ENCODE results near the gene TIMMDC1. TPM values are rescaled to one million over a fixed set of nuclear protein-coding genes. Genes with fewer than 3 reads are reported as not detected.

Gene TIMMDC1
- total RNA-seq, 1 experiment from 2014 or later, result 121 TPM

DNA sequence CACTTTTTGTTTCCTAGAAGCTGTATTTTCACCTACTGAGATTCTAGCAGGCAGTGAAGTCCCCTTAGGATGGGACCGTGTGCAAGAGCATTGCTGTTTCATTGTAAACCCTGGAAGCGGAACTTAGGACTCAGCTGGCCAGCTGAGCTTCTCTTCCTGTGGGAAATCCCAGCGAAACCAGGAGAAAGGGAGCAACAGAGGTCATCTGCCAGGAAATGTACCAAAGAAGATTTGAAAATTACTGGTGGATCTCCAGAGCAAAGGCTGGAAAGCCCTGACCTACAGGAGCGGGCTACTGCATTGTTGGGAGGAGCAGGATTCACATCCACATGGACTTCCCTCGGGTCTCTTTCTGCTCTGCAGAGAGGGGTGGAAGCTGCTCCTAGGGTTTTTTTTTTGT is 73.3 kb downstream of the TIMMDC1 start:
- ATAC-seq (no peak), DNase-seq (ENCODE audit: low read depth, low spot score) (no peak)
- H3K4me3 ChIP-seq (replicated peaks in 1 of 2; ENCODE audit: low read depth in 1 of 2, low read length in 2 of 2), result no peak overlapping the region
- no peaks in the 10 kb centered on the region for H3K27me3 ChIP-seq (ENCODE audit: insufficient read depth, low read length)
- no peaks in the 10 kb centered on the region for H3K9me3 ChIP-seq (ENCODE audit: control insufficient read depth in 1 of 2, insufficient read depth in 1 of 2, low read depth in 1 of 2, low read length in 2 of 2)
- ChIA-PET POLR2A (interaction anchor here (0.7 kb wide), 1 partner anchor 13 kb away, joined by 3 read pairs; no protein-coding TSS in a partner anchor), RAD21 (ENCODE audit: low non-redundant PET in 1 of 2, low total read pairs in 2 of 2, uncharacterized antibody in 2 of 2, unreplicated experiment in 2 of 2) (no interaction called here), CTCF (no interaction called here)
- no peaks in the 10 kb centered on the region for H3K36me3 ChIP-seq (ENCODE audit: control insufficient read depth in 1 of 2, insufficient read depth in 2 of 2, low read length in 2 of 2)
- no peaks in the 10 kb centered on the region for H3K9me2 ChIP-seq (ENCODE audit: insufficient read depth)
- no peak overlapping the region for H3K9ac ChIP-seq (ENCODE audit: low read length)
- H2AFZ ChIP-seq (ENCODE audit: low read depth, low read length, poor library complexity, severe bottlenecking), result no peak overlapping the region
- H4K20me1 ChIP-seq (ENCODE audit: insufficient read depth), result no peaks in the 10 kb centered on the region
- intact Hi-C loops (cut with micrococcal nuclease), result no loop called here
- H3K27ac ChIP-seq (ENCODE audit: low read depth, low read length), result no peak overlapping the region
- no TSS peak for BruUV-seq (replicated peaks)
- no peaks in the 10 kb centered on the region for H3K4me1 ChIP-seq (ENCODE audit: control insufficient read depth in 1 of 2, insufficient read depth in 2 of 2, low read length in 2 of 2)
- no peaks in the 10 kb centered on the region for H3K79me2 ChIP-seq (ENCODE audit: insufficient read depth, low read length)
- no peak overlapping the region for H3K4me2 ChIP-seq (ENCODE audit: low read length)
- TF ChIP-seq ZFX (IDR thresholded peaks at IDR 0.05), result no peak
- no peak for TF ChIP-seq CEBPB (IDR thresholded peaks at IDR 0.05; ENCODE audit: low read depth)
- no peak for TF ChIP-seq EGR1 (IDR thresholded peaks at IDR 0.05; ENCODE audit: low read depth)
- TF ChIP-seq, protein P1, sequence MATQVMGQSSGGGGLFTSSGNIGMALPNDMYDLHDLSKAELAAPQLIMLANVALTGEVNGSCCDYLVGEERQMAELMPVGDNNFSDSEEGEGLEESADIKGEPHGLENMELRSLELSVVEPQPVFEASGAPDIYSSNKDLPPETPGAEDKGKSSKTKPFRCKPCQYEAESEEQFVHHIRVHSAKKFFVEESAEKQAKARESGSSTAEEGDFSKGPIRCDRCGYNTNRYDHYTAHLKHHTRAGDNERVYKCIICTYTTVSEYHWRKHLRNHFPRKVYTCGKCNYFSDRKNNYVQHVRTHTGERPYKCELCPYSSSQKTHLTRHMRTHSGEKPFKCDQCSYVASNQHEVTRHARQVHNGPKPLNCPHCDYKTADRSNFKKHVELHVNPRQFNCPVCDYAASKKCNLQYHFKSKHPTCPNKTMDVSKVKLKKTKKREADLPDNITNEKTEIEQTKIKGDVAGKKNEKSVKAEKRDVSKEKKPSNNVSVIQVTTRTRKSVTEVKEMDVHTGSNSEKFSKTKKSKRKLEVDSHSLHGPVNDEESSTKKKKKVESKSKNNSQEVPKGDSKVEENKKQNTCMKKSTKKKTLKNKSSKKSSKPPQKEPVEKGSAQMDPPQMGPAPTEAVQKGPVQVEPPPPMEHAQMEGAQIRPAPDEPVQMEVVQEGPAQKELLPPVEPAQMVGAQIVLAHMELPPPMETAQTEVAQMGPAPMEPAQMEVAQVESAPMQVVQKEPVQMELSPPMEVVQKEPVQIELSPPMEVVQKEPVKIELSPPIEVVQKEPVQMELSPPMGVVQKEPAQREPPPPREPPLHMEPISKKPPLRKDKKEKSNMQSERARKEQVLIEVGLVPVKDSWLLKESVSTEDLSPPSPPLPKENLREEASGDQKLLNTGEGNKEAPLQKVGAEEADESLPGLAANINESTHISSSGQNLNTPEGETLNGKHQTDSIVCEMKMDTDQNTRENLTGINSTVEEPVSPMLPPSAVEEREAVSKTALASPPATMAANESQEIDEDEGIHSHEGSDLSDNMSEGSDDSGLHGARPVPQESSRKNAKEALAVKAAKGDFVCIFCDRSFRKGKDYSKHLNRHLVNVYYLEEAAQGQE (IDR thresholded peaks at IDR 0.05; ENCODE audit: low read depth), result no peak
- TF ChIP-seq POLR2AphosphoS5 (IDR thresholded peaks at IDR 0.05; ENCODE audit: low read depth, low read length), result no peak
- no peak for TF ChIP-seq POLR2A (IDR thresholded peaks at IDR 0.05; ENCODE audit: borderline replicate concordance, extremely low read depth, insufficient read depth, insufficient read length)
- TF ChIP-seq, protein P2, sequence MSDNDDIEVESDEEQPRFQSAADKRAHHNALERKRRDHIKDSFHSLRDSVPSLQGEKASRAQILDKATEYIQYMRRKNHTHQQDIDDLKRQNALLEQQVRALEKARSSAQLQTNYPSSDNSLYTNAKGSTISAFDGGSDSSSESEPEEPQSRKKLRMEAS (IDR thresholded peaks at IDR 0.05), result no peak
- no peak for TF ChIP-seq RAD21 (IDR thresholded peaks at IDR 0.05; ENCODE audit: low read depth)
- no peak for TF ChIP-seq JUND (IDR thresholded peaks at IDR 0.05)
- TF ChIP-seq, protein P3, sequence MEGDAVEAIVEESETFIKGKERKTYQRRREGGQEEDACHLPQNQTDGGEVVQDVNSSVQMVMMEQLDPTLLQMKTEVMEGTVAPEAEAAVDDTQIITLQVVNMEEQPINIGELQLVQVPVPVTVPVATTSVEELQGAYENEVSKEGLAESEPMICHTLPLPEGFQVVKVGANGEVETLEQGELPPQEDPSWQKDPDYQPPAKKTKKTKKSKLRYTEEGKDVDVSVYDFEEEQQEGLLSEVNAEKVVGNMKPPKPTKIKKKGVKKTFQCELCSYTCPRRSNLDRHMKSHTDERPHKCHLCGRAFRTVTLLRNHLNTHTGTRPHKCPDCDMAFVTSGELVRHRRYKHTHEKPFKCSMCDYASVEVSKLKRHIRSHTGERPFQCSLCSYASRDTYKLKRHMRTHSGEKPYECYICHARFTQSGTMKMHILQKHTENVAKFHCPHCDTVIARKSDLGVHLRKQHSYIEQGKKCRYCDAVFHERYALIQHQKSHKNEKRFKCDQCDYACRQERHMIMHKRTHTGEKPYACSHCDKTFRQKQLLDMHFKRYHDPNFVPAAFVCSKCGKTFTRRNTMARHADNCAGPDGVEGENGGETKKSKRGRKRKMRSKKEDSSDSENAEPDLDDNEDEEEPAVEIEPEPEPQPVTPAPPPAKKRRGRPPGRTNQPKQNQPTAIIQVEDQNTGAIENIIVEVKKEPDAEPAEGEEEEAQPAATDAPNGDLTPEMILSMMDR (IDR thresholded peaks at IDR 0.05 in 2 of 3, conservative IDR thresholded peaks at IDR 0.05 in 1 of 3; ENCODE audit: borderline replicate concordance in 1 of 3, insufficient read depth in 1 of 3, low read depth in 2 of 3, low read length in 2 of 3), result no peak
- no peak for TF ChIP-seq CBX3 (IDR thresholded peaks at IDR 0.05; ENCODE audit: low read depth)
- TF ChIP-seq SP1 (IDR thresholded peaks at IDR 0.05; ENCODE audit: low read depth), result no peak
- TF ChIP-seq SRF (IDR thresholded peaks at IDR 0.05; ENCODE audit: low read depth), result no peak
- TF ChIP-seq ZNF274 (IDR thresholded peaks at IDR 0.05; ENCODE audit: low read depth, low read length), result no peak
- no peak for TF ChIP-seq SIN3A (IDR thresholded peaks at IDR 0.05; ENCODE audit: low read depth)
- TF ChIP-seq TCF7L2 (IDR thresholded peaks at IDR 0.05; ENCODE audit: borderline replicate concordance, extremely low read depth, insufficient read depth, insufficient read length), result no peak
- TF ChIP-seq, protein P4, sequence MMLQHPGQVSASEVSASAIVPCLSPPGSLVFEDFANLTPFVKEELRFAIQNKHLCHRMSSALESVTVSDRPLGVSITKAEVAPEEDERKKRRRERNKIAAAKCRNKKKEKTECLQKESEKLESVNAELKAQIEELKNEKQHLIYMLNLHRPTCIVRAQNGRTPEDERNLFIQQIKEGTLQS (IDR thresholded peaks at IDR 0.05), result no peak
- TF ChIP-seq, protein P5, sequence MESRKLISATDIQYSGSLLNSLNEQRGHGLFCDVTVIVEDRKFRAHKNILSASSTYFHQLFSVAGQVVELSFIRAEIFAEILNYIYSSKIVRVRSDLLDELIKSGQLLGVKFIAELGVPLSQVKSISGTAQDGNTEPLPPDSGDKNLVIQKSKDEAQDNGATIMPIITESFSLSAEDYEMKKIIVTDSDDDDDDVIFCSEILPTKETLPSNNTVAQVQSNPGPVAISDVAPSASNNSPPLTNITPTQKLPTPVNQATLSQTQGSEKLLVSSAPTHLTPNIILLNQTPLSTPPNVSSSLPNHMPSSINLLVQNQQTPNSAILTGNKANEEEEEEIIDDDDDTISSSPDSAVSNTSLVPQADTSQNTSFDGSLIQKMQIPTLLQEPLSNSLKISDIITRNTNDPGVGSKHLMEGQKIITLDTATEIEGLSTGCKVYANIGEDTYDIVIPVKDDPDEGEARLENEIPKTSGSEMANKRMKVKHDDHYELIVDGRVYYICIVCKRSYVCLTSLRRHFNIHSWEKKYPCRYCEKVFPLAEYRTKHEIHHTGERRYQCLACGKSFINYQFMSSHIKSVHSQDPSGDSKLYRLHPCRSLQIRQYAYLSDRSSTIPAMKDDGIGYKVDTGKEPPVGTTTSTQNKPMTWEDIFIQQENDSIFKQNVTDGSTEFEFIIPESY (IDR thresholded peaks at IDR 0.05; ENCODE audit: extremely low read depth, insufficient replicate concordance, low read length), result no peak
- no peak for TF ChIP-seq YY1 (IDR thresholded peaks at IDR 0.05; ENCODE audit: extremely low read depth, insufficient replicate concordance, low read depth, low read length)
